ENCODE results near the gene NFE2L3. TPM values are rescaled to one million over a fixed set of nuclear protein-coding genes. Genes with fewer than 3 reads are reported as not detected.

The NFE2L3 gene
- total and polyA plus RNA-seq, 9 of the 15 experiments (the other 6 are each of a cell fraction or from before 2014, with no cell fraction given) = 2.9 to 16.9 (median 12.4) TPM

DNA sequence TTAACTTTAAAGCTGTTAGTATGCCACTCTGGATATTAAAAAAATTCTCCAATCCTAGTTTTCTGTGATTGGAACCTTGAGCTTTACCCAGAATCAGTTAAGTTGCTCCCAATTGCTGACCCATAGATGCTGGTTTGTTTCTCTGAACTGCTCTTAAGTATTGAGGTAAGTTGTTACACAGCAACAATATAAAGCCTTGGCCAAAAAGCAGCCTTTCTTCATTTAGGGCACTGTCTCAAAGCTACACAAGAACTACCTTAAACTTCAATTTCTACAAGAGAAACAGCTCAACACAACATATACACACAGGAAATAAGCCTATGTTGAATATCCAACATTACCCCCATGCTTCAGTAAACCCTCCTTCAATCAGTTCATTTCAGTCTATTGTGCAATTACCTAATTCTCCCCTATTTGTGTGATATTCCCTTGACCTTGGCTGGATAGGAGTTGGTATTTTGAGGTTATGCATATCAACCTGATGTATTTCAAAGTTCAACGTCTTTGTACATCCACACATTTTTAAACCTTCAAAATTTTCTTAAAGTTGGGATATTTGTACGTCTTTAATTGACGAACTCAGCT is 37.1 kb downstream of the NFE2L3 start (continued):
- TF ChIP-seq FIP1L1 (IDR thresholded peaks at IDR 0.05; ENCODE audit: low read depth, low read length, poor library complexity, severe bottlenecking) (no peak), DEAF1 (CRISPR knock-in tag; IDR thresholded peaks at IDR 0.05) (no peak), ZNF280A (IDR thresholded peaks at IDR 0.05; ENCODE audit: low read depth, partially characterized antibody) (no peak), SP1 (CRISPR knock-in tag; IDR thresholded peaks at IDR 0.05) (no peak; the same call in 1 of the 2 replicates), ETV1 (tag; conservative IDR thresholded peaks at IDR 0.05; ENCODE audit: low read depth) (no peak), FOXJ2 (tag; IDR thresholded peaks at IDR 0.05) (no peak), OTX1 (CRISPR knock-in tag; IDR thresholded peaks at IDR 0.05) (0 out of 2 replicates have a peak, but pooled peaks have one; percentile 15), NFXL1 (CRISPR knock-in tag; IDR thresholded peaks at IDR 0.05) (0 out of 2 replicates have a peak, but pooled peaks have one; percentile 6), SMARCC2 (IDR thresholded peaks at IDR 0.05; ENCODE audit: low read depth) (no peak), ZBED1 (IDR thresholded peaks at IDR 0.05) (peak; percentile 62; the same call in 1 of the 2 replicates), PREB (CRISPR knock-in tag; IDR thresholded peaks at IDR 0.05) (no peak), ZKSCAN3 (CRISPR knock-in tag; IDR thresholded peaks at IDR 0.05) (no peak), CBX3 (IDR thresholded peaks at IDR 0.05; ENCODE audit: borderline replicate concordance in 1 of 2, low read length in 2 of 2) (0 out of 3 replicates have a peak, but pooled peaks of 1 of the 2 experiments have one; percentile 14), ZNF778 (CRISPR knock-in tag; IDR thresholded peaks at IDR 0.05) (no peak), RBM22 (IDR thresholded peaks at IDR 0.05; ENCODE audit: low read depth, low read length, poor library complexity, severe bottlenecking) (peak; percentile 57), RBFOX2 (IDR thresholded peaks at IDR 0.05; ENCODE audit: low read depth, low read length) (peak; percentile 36), STAT5A (IDR thresholded peaks at IDR 0.05; ENCODE audit: borderline replicate concordance, low read length) (peak; percentile 54; the same call in 1 of the 2 replicates), PHTF2 (CRISPR knock-in tag; IDR thresholded peaks at IDR 0.05) (peak; percentile 34; the same call in 1 of the 2 replicates)
- TF ChIP-seq, protein P1, sequence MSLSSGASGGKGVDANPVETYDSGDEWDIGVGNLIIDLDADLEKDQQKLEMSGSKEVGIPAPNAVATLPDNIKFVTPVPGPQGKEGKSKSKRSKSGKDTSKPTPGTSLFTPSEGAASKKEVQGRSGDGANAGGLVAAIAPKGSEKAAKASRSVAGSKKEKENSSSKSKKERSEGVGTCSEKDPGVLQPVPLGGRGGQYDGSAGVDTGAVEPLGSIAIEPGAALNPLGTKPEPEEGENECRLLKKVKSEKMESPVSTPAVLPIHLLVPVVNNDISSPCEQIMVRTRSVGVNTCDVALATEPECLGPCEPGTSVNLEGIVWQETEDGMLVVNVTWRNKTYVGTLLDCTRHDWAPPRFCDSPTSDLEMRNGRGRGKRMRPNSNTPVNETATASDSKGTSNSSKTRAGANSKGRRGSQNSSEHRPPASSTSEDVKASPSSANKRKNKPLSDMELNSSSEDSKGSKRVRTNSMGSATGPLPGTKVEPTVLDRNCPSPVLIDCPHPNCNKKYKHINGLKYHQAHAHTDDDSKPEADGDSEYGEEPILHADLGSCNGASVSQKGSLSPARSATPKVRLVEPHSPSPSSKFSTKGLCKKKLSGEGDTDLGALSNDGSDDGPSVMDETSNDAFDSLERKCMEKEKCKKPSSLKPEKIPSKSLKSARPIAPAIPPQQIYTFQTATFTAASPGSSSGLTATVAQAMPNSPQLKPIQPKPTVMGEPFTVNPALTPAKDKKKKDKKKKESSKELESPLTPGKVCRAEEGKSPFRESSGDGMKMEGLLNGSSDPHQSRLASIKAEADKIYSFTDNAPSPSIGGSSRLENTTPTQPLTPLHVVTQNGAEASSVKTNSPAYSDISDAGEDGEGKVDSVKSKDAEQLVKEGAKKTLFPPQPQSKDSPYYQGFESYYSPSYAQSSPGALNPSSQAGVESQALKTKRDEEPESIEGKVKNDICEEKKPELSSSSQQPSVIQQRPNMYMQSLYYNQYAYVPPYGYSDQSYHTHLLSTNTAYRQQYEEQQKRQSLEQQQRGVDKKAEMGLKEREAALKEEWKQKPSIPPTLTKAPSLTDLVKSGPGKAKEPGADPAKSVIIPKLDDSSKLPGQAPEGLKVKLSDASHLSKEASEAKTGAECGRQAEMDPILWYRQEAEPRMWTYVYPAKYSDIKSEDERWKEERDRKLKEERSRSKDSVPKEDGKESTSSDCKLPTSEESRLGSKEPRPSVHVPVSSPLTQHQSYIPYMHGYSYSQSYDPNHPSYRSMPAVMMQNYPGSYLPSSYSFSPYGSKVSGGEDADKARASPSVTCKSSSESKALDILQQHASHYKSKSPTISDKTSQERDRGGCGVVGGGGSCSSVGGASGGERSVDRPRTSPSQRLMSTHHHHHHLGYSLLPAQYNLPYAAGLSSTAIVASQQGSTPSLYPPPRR (CRISPR knock-in tag; IDR thresholded peaks at IDR 0.05; ENCODE audit: borderline replicate concordance) = no peak
